GM18861 (cell line): Measurements from ENCODE around the gene NUP214.
"Not testable (repeated sequence)": the region's sequence is repeated elsewhere in the genome, so short reads cannot be mapped to it uniquely, and the experiment has no call there.

Experiments
- ATAC-seq: cut with Tn5 transposase; IDR thresholded peaks from one replicate; pipeline ENCODE4 v1.9.1; 2021; ENCODE audit not compliant: unreplicated experiment

Gene NUP214

DNA sequence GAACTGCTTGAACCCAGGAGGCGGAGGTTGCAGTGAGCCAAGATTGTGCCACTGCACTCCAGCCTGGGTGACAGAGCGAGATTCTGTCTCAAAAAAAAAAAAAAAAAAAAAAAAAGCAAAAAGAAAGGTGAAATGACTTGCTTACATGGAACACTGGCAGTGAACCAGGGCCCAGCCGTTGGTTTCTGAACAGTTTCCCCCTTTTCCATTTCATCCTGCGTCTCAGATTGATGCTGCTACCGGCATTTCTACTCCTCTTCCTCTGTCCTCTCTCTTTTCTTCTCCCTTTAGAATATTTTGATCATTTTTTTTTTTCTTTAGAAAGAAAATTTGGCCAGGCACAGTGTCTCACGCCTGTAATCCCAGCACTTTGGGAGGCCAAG, 10.0 kb upstream of the NUP214 start:
- ATAC-seq, result not testable (repeated sequence)

- no peak for ATAC-seq
These were observed 8.9 kb upstream of the NUP214 start for GRCh38 chr9:131116281-131117120.

- ATAC-seq, result no peak
These were observed 8.1 kb upstream of the NUP214 start for GRCh38 chr9:131117121-131117761.

DNA sequence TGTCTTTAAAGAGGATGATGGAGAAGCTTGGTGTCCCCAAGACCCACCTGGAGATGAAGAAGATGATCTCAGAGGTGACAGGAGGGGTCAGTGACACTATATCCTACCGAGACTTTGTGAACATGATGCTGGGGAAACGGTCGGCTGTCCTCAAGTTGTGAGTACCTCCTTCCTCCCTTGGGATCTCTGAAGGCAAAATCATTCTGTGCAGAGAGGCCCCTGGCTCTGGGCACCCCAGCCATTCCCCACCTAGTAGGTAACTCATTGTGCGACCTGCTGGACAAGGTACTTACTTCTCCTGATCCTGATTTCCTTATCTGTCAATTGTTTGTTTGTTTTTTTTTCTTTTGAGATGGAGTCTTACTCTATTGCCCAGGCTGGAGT, 7.6 kb upstream of the NUP214 start:
- no peak for ATAC-seq

DNA sequence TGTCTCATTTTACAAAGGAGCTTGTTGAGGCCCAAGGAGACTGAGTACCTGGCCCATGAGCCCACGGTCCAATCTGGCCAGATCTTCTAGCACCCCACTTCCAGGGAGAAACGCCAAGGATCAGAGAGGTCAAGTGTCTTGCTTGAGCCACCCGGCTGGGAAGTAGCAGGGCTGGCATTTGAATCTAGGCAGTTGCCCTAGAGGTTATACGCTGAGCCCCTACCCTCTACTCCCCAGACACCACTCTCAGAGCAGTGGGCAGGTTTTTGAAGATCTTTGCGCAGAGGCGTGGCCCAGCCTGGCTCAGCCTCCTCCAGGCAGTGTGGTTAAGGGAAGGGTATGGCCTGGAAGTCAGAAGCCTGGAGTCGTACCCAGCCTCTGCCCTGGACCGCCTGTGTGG, 5.8 kb upstream of the NUP214 start:
- no peak for ATAC-seq

- no peak for ATAC-seq
These were observed 4.7 kb upstream of the NUP214 start for GRCh38 chr9:131120620-131121228.

- no peak for ATAC-seq
These were observed 4.0 kb upstream of the NUP214 start for GRCh38 chr9:131121346-131121745.

GRCh38 chr9:131122158-131122557, 3.2 kb upstream of the NUP214 start:
- no peak for ATAC-seq

- ATAC-seq, result no peak
These were observed 423 bp upstream of the NUP214 start for GRCh38 chr9:131125038-131125287.

GRCh38 chr9:131126059-131126426, 657 bp downstream of the NUP214 start:
- no peak for ATAC-seq

DNA sequence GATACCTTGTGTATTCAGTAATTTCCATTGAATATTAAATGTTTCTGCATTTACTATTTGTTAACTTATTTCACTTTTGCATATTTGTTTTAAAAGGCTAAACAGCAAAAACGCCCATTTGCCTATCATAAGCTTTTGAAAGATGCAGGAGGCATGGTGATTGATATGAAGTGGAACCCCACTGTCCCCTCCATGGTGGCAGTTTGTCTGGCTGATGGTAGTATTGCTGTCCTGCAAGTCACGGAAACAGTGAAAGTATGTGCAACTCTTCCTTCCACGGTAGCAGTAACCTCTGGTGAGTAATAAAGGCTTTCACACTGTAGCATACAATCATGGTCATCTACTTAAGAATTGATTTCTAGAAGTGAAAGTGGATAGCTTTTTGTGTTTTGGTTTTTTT, 3.8 kb downstream of the NUP214 start:
- ATAC-seq, result no peak

- no peak for ATAC-seq
These were observed 13.3 kb downstream of the NUP214 start for GRCh38 chr9:131138676-131139075.

DNA sequence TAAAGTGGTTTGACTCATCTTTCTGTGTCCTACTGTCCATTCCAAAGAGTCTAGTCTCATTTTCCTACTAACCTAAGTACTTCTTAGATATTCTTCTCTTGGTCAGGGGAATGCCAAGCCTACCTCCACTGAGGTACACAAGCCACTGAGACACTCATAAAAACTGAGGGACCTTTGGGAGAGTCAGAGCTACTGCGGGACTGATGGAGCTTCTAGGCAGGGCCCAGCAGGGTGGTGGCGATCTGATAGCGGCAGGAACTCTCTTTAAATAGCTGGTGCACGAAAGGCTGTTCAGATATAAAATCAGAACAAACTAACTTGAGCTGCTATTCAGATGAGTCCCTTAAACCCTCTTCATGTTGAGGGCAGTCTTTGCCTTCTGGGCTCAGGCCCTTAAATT, 14.7 kb downstream of the NUP214 start:
- ATAC-seq, result no peak

DNA sequence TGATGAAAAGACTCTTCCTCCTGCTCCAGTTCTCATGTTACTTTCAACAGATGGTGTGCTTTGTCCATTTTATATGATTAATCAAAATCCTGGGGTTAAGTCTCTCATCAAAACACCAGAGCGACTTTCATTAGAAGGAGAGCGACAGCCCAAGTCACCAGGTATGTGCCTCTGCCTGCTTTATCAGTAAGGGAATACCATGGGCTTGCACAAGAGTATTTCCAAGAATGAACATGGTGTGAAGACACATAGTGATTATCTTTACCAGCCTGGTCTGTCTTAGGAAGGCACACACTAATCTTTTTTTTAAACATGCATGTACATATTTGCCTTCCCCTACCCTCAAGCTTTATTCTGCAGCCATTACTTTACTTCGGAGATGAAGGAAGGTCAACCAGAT, 15.2 kb downstream of the NUP214 start:
- no peak for ATAC-seq

- no peak for ATAC-seq
These were observed 16.8 kb downstream of the NUP214 start for GRCh38 chr9:131142160-131142559.

- no peak for ATAC-seq
These were observed 18.8 kb downstream of the NUP214 start for GRCh38 chr9:131144201-131144600.

GRCh38 chr9:131145245-131145644, 19.9 kb downstream of the NUP214 start:
- ATAC-seq, result no peak

DNA sequence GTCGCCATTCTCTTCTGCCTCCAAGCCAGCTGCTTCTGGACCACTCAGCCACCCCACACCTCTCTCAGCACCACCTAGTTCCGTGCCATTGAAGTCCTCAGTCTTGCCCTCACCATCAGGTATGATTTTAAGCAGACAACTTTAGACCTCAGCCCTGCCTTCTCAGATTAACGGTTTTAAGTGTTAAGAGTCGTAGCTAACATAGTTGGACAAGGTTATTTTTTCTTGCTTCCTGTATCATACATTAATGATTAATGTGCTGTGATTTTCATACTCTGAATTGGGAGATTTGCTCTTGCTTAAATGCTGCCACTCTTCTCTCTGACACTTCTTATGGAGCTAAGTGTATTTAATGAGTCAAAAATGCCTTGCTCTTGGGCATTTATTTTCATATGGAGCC, 20.8 kb downstream of the NUP214 start:
- no peak for ATAC-seq

DNA sequence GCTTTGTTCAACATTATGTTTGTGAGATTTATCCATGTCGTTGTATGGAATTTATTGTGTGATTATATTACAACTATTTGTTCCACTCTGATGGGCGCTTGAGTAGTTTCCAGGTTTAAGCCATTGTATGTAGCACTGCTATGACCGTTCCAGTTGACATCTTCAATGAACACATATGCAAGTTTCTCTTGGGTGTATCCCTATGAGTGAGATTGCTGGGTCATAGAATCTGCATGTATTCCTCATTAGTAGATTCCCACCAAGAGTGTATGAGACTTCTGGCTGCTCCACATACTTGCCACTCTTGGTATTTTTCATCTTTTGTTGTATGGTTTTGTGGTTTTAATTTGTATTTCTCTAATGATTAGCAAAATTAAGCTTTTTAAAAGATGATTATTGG, 22.9 kb downstream of the NUP214 start:
- no peak for ATAC-seq

GRCh38 chr9:131148966-131149687, 23.7 kb downstream of the NUP214 start:
- ATAC-seq, result no peak

GRCh38 chr9:131149688-131150053, 24.3 kb downstream of the NUP214 start:
- no peak for ATAC-seq

DNA sequence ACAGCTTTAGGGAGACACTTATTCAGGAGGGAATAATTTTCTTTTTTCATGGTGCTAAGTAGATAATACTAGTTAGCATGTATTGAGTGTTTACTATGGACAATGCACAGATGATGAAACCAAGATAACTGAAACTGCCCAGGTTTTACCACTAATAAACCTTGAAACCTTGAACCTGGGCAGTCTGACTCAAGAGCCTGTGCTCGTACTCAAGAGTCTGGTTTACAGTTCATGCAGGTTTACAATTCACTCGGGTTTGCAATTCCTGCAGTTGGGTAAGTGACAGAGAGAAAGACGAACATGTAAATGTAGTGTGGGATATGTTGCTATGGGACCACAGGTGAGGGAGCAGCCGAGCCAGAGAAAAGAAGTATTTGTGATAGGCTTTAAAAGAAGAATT, 28.2 kb downstream of the NUP214 start:
- ATAC-seq, result no peak
